GM10847 (cell line): ENCODE data around the gene NACC1.

ENCODE experiments used
- POLR2A ChIP-seq: IDR thresholded peaks from 2 replicates; pipeline ENCODE4 v1.6.1; 2011; ENCODE audit not compliant: insufficient read length; ENCODE audit errors: extremely low read depth

NACC1 gene

DNA sequence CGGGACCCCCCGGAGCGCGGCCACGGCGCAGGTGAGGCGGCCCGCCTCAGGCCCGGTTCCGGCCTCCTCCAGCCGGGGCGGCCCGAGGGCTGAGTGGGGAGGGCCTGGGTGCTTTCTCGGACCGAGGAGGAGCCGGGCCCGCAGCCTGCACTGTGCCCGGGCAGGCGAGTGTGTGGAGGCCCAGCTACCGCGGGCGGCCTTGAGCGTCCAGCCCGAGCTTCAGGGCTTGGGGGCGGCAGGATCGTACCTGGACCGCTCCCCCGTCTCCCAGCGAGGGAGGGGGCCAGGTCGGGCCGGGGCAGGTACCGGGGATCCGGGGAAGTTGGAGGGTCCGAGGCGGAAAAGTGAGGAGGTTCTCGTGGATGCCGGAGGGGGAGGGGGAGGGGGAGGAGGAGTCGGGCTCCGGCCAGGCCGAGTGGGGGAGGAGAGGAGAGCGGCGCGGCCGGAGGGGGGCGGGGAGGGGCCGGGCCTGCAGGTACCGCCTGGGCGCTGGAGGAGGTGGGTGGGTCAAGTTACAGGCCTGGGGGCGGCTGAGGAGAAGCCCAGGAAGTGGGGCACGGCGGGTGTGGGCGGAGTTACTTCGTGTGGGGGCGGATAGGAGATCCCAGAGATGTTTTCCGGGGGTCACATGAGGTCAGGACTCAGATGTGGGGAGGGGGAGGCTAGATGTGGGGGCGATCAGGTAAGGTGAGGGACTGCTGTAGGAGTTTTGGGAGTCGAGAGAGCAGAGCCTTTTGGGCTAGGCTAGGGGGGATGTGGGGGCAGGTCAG lies 545 bp downstream of the NACC1 start:
- TF ChIP-seq POLR2A, result peak; percentile 2

GRCh38 chr19:13119627-13120026 lies 1.6 kb downstream of the NACC1 start:
- no peak for TF ChIP-seq POLR2A

DNA sequence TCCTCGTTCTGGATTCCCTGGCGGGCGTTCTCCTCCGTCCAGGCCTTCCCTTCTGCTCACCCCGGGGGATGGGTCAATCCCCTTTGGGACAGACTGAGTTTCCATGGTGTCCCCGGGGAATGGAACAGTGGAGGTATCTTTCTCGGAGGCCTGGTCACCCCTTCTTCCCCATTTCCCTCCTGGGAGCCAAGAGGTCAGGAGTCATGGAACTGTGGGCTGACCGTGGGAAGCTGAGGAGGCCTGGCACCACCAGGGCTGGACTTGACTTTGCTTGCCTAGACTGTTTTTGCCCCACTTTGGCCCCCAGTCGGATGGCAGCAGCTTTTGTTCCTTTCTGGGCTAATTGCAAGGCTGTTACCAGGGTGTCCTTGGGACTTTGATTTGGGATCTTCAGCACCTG lies 2.0 kb downstream of the NACC1 start:
- TF ChIP-seq POLR2A, result no peak

- no peak for TF ChIP-seq POLR2A
These were observed 2.8 kb downstream of the NACC1 start for GRCh38 chr19:13120817-13121216.

DNA sequence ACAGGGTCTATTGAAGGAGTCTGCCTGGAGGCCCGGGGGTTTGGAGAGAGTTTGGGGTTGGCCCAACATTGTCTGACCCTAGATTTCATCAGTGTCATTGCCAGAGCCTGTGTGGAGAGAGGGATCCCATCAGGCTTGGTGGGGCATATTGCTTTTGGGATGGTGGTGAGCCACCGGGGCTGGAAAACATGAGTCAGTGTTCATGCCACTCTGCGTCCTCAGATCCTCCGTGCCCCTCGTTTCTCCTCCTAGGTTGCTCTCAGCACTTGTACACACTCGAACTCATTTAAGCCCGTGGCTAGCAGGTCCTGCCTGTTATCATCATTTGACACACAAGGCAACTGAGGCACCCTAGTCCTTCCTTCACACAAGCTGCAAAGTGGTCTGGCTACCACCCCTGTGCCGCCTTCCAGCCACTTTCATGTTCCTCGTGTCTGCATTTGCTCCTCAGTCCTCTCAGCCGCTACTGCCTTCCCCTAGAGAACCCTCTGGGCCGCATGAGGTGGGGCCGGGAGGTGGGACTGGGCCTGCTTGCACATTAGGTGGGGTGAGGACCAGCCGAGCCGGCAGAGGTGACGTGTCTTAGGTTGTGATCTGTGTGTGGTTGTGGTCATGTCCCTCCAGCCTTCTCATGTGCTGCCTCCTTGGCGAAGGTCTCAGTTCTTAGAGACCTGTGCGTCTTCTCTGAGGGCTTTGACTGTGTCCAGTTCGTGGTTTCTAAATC lies 3.6 kb downstream of the NACC1 start:
- no peak for TF ChIP-seq POLR2A

GRCh38 chr19:13122275-13122878 lies 4.3 kb downstream of the NACC1 start:
- TF ChIP-seq POLR2A, result no peak

DNA sequence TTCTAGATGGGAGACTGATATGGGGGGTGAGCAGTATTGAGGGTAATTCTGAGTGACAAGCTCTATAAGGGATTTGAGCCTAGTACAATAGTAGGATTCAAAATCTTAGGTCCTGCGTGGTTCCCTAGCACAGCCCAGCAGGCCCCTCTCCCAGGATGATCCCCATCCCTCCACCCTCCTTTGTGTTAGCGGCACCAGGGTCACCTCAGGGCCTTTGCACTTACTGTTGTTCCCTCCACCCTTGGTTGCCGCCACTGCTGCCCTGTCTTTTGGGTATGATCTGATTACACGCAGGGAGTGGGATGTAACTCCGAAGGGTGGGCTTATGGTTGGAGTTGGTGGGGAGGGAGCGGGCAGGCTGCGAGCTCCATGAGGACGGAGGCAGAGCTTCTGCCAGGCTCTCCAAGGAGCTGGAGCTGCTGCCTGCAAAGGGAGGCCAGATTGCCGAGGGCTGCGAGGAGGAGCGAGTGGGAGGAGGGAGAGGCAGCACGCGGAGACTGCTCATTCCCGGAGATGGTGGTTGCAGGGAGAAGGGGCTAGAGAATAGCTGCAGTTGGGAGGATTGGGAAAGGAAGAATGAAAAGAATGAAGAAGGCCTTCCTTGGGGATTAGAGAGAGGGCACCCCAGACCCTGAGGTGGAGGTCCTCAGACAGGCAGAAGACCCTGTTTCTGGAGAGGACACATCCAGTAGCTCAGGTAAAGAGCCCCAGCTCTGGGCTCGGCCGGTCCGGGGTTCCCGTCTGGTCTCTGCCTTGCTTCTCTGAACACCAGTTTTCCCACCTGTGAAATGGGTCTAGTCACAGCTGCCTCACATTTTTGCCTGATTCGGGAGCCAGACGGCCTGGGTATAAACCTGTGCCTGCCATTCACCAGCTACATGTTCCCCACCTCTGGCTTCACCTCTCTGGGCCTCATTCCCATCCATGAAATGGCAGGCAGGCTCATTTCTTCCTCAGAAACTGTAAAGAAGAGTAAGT lies 5.2 kb downstream of the NACC1 start:
- TF ChIP-seq POLR2A, result no peak

DNA sequence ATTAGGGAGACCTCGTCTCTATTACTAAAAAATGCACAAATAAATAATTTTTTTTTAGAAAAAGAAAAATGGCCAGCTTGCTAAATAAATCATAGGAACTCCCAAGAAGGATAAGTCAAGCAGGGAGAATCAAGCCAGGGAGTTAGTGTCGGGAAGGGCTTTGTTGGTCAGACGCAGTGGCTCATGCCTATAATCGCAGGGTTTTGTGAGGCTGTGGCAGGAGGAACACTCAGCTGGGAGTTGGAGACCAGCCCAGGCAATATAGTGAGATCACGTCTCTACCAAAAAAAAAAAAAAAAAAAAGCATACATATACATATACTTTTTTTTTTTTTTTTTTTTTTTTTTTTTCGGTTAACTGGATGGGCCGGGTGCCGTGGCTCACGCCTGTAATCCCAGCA lies 9.0 kb downstream of the NACC1 start:
- TF ChIP-seq POLR2A, result no peak

DNA sequence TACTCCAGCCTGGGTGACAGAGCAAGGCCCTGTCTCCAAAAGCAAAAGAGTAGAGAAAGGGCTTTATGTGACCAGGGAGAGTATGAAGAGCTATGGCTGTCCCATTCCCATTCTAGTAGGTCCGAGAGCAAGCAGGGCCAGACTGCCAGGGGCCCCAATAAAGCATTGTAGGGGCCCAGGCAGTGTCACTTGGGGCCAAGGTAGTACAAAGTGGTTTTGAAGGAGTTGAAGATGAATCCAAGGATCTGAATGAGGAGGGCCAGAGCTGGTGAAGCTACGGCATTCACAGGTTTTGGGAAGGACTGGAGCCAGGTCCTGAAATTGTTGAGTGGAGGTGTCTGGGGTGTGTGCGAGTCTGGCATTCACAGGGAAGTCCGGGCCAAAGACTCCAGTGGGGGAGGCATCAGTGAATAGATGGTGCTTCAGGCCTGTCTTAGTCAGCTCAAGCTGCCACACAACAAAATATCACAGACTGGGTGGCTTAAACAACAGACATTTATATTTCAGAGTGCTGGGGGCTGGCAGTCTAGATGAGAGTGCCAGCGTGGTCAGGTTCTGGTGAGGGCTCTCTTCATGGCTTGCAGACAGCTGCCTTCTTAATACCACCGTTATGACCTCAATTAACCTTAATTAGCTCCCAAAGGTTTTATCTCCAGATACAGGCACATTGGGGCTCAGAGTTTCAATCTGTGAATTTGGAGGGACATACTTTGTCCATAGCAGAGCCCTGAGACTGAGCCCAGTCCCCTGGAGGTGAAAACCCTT lies 9.9 kb downstream of the NACC1 start:
- no peak for TF ChIP-seq POLR2A

DNA sequence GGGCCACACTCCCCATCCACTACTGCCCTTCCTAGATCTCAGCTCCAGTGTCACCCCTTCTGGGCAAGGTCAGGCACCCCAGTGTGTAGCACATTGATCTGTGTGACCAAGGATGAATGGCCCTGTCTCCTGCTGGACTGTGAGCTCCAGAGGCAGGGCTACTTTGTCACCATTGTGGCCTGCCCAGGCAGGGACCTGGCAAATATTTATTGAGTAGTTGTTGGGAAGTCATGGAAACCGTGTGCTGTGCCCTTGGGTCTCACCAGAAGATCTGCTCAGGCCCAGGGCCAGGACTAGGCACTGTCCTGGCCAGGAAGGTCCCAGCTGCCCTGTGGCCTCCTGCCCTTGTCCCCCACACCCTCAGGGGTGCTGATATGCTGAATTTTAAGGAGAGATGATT lies 10.5 kb downstream of the NACC1 start:
- TF ChIP-seq POLR2A, result no peak

DNA sequence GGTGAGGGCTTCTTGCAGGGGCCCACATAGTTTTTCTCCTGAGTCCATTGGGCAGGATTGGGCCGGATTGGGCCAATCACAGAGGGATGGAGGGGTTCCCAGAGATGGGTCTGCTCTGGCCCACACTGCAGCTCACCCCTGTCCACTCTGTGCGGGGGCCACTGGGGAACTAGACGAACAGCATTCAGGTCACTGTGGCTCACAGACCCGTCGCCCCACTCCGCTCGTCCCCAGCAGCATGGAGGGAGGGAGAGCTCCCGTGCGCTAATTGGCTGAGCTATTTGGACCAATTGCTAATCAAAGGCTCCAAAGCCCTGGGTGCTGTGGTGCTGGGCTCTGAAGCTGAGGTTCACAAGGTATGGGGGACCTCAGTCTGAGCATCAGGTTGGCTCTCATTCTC lies 11.3 kb downstream of the NACC1 start:
- no peak for TF ChIP-seq POLR2A

DNA sequence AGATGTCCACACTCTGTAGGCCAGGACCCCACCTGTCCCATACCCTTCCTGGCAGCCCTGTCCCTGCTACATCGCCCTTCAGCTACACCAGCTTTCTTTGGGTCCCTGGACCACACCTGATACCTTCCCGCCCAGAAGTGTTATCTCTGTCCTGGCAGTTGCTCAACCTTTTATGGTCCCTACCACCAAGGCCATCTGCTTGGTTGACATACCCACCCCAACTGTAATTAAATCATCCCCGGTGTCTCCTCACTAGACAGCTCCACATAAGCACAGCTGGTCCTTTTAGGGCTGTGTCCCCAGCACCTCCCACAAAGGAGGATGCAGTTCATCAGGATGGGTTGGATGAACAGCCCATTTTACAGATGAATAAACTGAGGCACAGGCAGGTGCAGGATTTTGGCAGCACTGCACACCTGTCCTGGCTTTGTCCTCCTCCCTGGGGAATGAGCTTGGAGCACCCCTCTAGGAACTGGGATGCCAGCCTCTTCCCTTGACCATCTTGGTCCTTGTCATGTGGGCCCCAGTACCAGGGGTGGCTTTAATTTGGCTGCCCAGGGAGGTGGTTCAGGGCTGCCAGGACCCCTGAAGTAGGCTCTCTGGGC lies 12.9 kb downstream of the NACC1 start:
- TF ChIP-seq POLR2A, result no peak

GRCh38 chr19:13132471-13133180 lies 14.6 kb downstream of the NACC1 start:
- TF ChIP-seq POLR2A, result no peak

GRCh38 chr19:13133241-13133870 lies 15.3 kb downstream of the NACC1 start:
- no peak for TF ChIP-seq POLR2A
